Liver (tissue), 9 donors: ENCODE results near the gene RAB6D. TPM values are rescaled to one million over a fixed set of nuclear protein-coding genes. Genes with fewer than 3 reads are reported as not detected.
"Not testable (repeated sequence)": the region's sequence is repeated elsewhere in the genome, so short reads cannot be mapped to it uniquely, and the experiment has no call there.

ENCODE experiments used
- DNase-seq: peaks from one replicate; pipeline ENCODE4 v3.0.0-alpha.2; 2017; ENCODE audit warnings: low spot score
- H3K27ac ChIP-seq, 2 donors: one replicate each; pipeline ENCODE4 v1.7.0; 2013; ENCODE audit warnings: inconsistent platforms in 2 of 2, low read length in 2 of 2, control low read depth in 1 of 2, low read depth in 1 of 2, mild to moderate bottlenecking in 1 of 2
- H3K27me3 ChIP-seq, 4 donors: one replicate each; pipeline versions ENCODE4 v1.6.1 to v1.7.0; 2013; ENCODE audit warnings: low read length in 3 of 4, inconsistent platforms in 1 of 4, mild to moderate bottlenecking in 1 of 4, moderate library complexity in 1 of 4; ENCODE audit not compliant: control insufficient read depth in 4 of 4, insufficient read depth in 4 of 4
- H3K36me3 ChIP-seq, 4 donors: one replicate each; pipeline versions ENCODE4 v1.6.1 to v1.7.0; 2013; ENCODE audit warnings: low read length in 3 of 4, mild to moderate bottlenecking in 3 of 4, low read depth in 1 of 4, moderate library complexity in 1 of 4; ENCODE audit not compliant: control insufficient read depth in 4 of 4, insufficient read depth in 3 of 4
- H3K4me1 ChIP-seq, 4 donors: one replicate each; pipeline versions ENCODE4 v1.6.1 to v1.7.0; 2013; ENCODE audit warnings: low read length in 3 of 4, mild to moderate bottlenecking in 3 of 4, moderate library complexity in 1 of 4; ENCODE audit not compliant: control insufficient read depth in 4 of 4, insufficient read depth in 4 of 4
- H3K4me3 ChIP-seq, 3 donors: one replicate each; pipeline versions ENCODE4 v1.6.1 to v1.7.0; 2013; ENCODE audit warnings: low read length in 3 of 3, control low read depth in 1 of 3, low read depth in 1 of 3, mild to moderate bottlenecking in 1 of 3
- H3K9ac ChIP-seq, 2 donors: one replicate each; pipeline ENCODE4 v1.7.0; 2013; ENCODE audit warnings: low read length in 2 of 2, mild to moderate bottlenecking in 2 of 2, moderate library complexity in 2 of 2, control low read depth in 1 of 2, low read depth in 1 of 2
- H3K9me3 ChIP-seq, 4 donors: one replicate each; pipeline versions ENCODE4 v1.6.1 to v1.7.0; 2013; ENCODE audit warnings: low read length in 3 of 4; ENCODE audit not compliant: control insufficient read depth in 4 of 4
- HNF4G ChIP-seq: IDR thresholded peaks from 2 replicates; pipeline ENCODE4 v1.6.1; 2016; ENCODE audit warnings: antibody characterized with exemption
- RAD21 ChIP-seq, 2 donors: IDR thresholded peaks; 2 replicates each; pipeline ENCODE4 v1.6.1; 2016; ENCODE audit warnings: antibody characterized with exemption in 2 of 2, mild to moderate bottlenecking in 2 of 2
- SP1 ChIP-seq: IDR thresholded peaks from 2 replicates; pipeline ENCODE4 v1.6.1; 2018; ENCODE audit warnings: antibody characterized with exemption, mild to moderate bottlenecking
- WGBS: extraction: QIAGEN DNeasy Blood & Tissue Kit; methylation state at CpG from one replicate; pipeline ENCODE4 v1.1.7; 2013; 5-methylcytosine and 5-hydroxymethylcytosine counted together
- polyA plus RNA-seq, 2 donors: library from polyadenylated mRNA; stranded (reverse) in 1 of 2; unstranded in 1 of 2; fragments of 200-250 nt in 1 of 2; fragments of >200 nt in 1 of 2; fragmentation: Nextera tagmentation in 1 of 2; extraction: Ambion mirVana in 1 of 2; gene quantifications; one replicate each; pipeline versions ENCODE4 v1.2.1 to v1.2.3, GENCODE V29; 2013 to 2015
- total RNA-seq, 2 donors: library from RNA; depleted of rRNA; stranded (reverse); fragments of >200 nt; gene quantifications; one replicate each; pipeline ENCODE4 v1.2.3, GENCODE V29; 2014
- TF ChIP-seq, protein P1 (sequence below): fragments of 150-350 bp; IDR thresholded peaks from 2 replicates; pipeline ENCODE4 v1.5.1; 2017; ENCODE audit warnings: improper control_type of control experiment, low read depth, low read length; ENCODE audit not compliant: missing input control
- TF ChIP-seq, protein P2 (sequence below): IDR thresholded peaks from 2 replicates; pipeline ENCODE4 v1.6.1; 2016; ENCODE audit warnings: antibody characterized with exemption, mild to moderate bottlenecking
- TF ChIP-seq, protein P3 (sequence below): IDR thresholded peaks from 2 replicates; pipeline ENCODE4 v1.6.1; 2016; ENCODE audit warnings: antibody characterized with exemption
- donor health status: healthy.
- donor health status: healthy.
- donor health status: healthy.
- donor health status: healthy.
- donor health status: healthy.

RAB6D gene
- total RNA-seq (not detected), polyA plus RNA-seq (under 1 TPM; 0.02 to 0.08 TPM)

GRCh38 chr2:131363703-131364186, at the start of gene RAB6D:
Gene RAB6D (minus strand): TSS chr2:131364168. CDS start chr2:131363720, 448 bp downstream.
- not testable (repeated sequence) for DNase-seq, H3K4me3 ChIP-seq, H3K4me1 ChIP-seq, H3K9ac ChIP-seq, H3K36me3 ChIP-seq, H3K27me3 ChIP-seq, H3K27ac ChIP-seq, H3K9me3 ChIP-seq
- WGBS, result 4% methylated on average over 50 of the region's 50 CpGs

DNA sequence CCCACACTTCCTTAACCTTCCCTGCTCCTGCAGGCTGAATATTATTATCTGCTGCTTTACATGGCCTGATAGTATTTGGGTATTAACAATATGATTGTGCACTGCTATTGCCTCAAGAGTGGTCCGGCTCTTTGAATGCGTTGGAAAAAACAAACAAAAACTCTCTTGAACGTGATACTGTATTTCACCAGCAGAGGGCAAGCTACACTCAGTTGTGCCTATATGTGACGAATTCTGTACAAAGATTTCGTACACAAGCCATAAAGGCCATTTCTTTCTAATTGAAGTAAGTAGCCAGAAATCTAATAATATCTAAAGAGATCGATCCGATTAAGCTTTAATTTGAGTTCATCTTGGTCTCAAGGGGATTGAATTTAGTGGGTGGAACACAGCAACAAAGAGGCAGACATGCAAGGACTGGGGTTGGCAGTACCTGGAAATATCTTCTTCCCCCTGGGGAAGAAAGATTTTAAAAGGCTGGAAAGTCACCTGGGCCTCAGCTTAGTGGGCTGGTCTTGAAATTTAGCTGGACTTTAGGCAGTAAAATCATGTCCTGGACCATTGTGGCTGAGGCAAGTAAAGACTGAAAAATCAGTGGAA, 49.3 kb upstream of the RAB6D start:
- H3K9ac ChIP-seq, result no peak overlapping the region
- H3K27ac ChIP-seq, result no peak overlapping the region
- 1% methylated on average over 7 of the region's 7 CpGs for WGBS
- TF ChIP-seq, protein P1, sequence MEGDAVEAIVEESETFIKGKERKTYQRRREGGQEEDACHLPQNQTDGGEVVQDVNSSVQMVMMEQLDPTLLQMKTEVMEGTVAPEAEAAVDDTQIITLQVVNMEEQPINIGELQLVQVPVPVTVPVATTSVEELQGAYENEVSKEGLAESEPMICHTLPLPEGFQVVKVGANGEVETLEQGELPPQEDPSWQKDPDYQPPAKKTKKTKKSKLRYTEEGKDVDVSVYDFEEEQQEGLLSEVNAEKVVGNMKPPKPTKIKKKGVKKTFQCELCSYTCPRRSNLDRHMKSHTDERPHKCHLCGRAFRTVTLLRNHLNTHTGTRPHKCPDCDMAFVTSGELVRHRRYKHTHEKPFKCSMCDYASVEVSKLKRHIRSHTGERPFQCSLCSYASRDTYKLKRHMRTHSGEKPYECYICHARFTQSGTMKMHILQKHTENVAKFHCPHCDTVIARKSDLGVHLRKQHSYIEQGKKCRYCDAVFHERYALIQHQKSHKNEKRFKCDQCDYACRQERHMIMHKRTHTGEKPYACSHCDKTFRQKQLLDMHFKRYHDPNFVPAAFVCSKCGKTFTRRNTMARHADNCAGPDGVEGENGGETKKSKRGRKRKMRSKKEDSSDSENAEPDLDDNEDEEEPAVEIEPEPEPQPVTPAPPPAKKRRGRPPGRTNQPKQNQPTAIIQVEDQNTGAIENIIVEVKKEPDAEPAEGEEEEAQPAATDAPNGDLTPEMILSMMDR, result peak; percentile 76
- TF ChIP-seq RAD21 (IDR thresholded peaks at IDR 0.05), result peak; percentile 91 to 94
- no peak for TF ChIP-seq HNF4G
- TF ChIP-seq SP1, result no peak
- no peaks in the 10 kb centered on the region for H3K36me3 ChIP-seq
- no peak overlapping the region for H3K4me3 ChIP-seq
- peaks cover 0 to 10% (median 2%) of the 10 kb centered on the region in 4 donors for H3K27me3 ChIP-seq
- peaks cover 0 to 3% (median 0%) of the 10 kb centered on the region in 4 donors for H3K4me1 ChIP-seq
- H3K9me3 ChIP-seq, result no peaks in the 10 kb centered on the region
- no peak for DNase-seq

DNA sequence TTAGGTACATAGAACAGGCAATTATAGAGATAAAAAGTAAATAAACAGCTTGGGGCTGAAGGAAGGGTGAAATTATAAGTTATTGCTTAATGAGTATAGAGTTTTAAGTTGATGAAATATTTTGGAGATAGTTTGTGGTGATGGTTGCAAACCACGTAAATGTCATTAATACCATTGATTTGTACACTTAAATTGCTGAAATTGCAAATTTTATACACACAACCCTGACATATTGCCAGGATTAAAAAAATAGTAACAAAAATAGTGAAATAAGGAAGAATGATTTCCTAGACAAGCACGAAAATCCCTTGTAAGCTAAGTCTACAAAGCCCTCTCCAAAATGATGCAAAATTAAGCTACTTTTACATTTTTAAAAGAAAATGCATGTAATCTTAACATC, 46.2 kb upstream of the RAB6D start:
- TF ChIP-seq RAD21 (IDR thresholded peaks at IDR 0.05), result no peak
- TF ChIP-seq, protein P2, sequence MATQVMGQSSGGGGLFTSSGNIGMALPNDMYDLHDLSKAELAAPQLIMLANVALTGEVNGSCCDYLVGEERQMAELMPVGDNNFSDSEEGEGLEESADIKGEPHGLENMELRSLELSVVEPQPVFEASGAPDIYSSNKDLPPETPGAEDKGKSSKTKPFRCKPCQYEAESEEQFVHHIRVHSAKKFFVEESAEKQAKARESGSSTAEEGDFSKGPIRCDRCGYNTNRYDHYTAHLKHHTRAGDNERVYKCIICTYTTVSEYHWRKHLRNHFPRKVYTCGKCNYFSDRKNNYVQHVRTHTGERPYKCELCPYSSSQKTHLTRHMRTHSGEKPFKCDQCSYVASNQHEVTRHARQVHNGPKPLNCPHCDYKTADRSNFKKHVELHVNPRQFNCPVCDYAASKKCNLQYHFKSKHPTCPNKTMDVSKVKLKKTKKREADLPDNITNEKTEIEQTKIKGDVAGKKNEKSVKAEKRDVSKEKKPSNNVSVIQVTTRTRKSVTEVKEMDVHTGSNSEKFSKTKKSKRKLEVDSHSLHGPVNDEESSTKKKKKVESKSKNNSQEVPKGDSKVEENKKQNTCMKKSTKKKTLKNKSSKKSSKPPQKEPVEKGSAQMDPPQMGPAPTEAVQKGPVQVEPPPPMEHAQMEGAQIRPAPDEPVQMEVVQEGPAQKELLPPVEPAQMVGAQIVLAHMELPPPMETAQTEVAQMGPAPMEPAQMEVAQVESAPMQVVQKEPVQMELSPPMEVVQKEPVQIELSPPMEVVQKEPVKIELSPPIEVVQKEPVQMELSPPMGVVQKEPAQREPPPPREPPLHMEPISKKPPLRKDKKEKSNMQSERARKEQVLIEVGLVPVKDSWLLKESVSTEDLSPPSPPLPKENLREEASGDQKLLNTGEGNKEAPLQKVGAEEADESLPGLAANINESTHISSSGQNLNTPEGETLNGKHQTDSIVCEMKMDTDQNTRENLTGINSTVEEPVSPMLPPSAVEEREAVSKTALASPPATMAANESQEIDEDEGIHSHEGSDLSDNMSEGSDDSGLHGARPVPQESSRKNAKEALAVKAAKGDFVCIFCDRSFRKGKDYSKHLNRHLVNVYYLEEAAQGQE, result no peak
- TF ChIP-seq, protein P3, sequence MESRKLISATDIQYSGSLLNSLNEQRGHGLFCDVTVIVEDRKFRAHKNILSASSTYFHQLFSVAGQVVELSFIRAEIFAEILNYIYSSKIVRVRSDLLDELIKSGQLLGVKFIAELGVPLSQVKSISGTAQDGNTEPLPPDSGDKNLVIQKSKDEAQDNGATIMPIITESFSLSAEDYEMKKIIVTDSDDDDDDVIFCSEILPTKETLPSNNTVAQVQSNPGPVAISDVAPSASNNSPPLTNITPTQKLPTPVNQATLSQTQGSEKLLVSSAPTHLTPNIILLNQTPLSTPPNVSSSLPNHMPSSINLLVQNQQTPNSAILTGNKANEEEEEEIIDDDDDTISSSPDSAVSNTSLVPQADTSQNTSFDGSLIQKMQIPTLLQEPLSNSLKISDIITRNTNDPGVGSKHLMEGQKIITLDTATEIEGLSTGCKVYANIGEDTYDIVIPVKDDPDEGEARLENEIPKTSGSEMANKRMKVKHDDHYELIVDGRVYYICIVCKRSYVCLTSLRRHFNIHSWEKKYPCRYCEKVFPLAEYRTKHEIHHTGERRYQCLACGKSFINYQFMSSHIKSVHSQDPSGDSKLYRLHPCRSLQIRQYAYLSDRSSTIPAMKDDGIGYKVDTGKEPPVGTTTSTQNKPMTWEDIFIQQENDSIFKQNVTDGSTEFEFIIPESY, result no peak
- H3K27me3 ChIP-seq, result peaks cover 0 to 15% (median 0%) of the 10 kb centered on the region in 4 donors
- no peak for DNase-seq
- 51% methylated on average over 2 of the region's 2 CpGs for WGBS
- no peak overlapping the region for H3K27ac ChIP-seq
- no peak overlapping the region for H3K9ac ChIP-seq
- H3K4me1 ChIP-seq, result peaks cover 0 to 3% (median 0%) of the 10 kb centered on the region in 4 donors
- H3K4me3 ChIP-seq, result no peak overlapping the region
- no peaks in the 10 kb centered on the region for H3K9me3 ChIP-seq
- H3K36me3 ChIP-seq, result no peaks in the 10 kb centered on the region
